HG03095 (cell line): ENCODE measurements around the gene TBC1D23.
"Not testable (repeated sequence)": the region's sequence is repeated elsewhere in the genome, so short reads cannot be mapped to it uniquely, and the experiment has no call there.

Experiments used
- ATAC-seq: cut with Tn5 transposase; IDR thresholded peaks from one replicate; pipeline ENCODE4 v1.9.1; 2021; ENCODE audit warnings: moderate library complexity; ENCODE audit not compliant: unreplicated experiment

Gene TBC1D23

GRCh38 chr3:100339786-100340185, 79.0 kb downstream of the TBC1D23 start:
- no peak for ATAC-seq

DNA sequence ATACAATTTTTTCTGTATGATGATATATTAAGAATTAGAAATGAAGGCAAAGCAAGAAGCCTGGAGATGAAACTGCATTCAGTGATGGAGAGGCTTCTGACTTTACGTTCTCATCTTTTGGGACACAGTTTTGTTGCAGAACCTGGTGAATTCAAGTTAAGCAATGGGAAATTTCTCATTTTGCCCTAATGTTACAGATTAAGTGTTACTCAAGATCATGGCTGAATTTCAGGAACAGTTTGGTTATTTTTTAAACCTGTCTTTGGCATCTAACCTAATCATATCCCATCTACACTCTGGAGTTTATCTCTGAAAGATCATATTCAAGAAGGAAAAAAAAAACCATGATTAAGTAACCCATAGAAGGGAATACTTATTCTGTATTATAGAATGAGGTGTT, 79.7 kb downstream of the TBC1D23 start:
- no peak for ATAC-seq

DNA sequence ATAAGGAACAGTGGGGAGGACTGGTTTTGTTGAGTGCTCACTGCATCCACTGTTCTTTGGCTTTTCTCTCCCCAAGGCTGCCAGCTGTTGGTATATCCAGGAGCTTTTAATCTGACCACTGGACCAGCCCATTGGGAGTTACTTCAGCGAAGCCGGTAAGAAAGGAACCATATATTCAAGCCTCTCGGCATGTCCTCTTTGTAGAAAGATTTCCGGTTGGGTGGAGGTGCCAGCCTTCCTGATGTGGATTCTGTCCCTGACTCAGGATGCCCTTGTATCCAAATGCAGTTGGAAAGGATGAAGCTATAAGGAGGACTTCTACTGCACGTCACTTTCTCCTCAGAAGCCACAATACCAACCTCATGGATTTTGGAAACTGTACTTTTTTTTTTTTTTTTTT, 87.9 kb downstream of the TBC1D23 start:
- no peak for ATAC-seq

DNA sequence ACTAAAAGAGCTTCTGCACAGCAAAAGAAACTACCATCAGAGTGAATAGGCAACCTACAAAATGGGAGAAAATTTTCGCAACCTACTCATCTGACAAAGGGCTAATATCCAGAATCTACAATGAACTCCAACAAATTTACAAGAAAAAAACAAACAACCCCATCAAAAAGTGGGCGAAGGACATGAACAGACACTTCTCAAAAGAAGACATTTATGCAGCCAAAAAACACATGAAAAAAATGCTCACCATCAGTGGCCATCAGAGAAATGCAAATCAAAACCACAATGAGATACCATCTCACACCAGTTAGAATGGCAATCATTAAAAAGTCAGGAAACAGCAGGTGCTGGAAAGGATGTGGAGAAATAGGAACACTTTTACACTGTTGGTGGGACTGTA, 91.0 kb downstream of the TBC1D23 start:
- ATAC-seq: not testable (repeated sequence)

GRCh38 chr3:100352296-100353231, 91.8 kb downstream of the TBC1D23 start:
- no peak for ATAC-seq

DNA sequence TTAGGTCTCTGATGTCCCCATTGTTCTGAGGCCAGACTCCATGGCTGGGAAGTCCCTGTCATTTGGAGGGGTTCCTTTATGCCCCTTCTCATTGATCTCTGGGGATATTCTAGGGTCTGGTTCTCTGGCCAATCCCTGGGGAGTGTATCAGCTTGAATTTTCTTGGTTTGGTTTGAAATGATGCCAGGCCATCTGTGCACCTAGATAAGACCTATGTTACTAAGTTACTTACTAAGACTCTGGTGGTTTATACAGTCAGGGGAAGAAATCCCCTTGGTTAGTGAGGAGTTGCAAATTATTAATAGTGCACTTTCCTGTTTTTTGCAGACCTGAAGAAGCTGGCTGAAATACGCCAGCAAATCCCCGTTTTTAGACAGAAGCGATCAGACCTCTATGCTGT, 94.1 kb downstream of the TBC1D23 start:
- no peak for ATAC-seq

DNA sequence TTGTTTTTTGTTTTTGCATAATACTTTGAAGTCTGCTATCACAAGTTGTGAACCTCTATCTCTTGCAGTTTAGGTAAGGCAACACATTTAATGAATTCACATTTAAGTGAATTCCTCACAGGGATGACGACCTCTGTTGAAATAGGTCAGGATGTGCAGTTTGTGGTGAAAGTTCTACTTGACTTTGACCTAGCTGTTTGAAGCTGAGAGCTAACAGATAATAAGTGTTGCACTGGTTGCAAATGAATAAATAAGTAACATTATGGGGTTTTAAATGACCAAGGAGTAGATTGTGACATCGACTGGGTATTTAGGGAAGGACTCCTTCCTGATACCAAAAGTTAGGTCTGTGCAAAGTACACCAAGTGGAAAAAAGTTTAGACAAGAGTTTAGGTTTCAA, 97.6 kb downstream of the TBC1D23 start:
- no peak for ATAC-seq

GRCh38 chr3:100359035-100359434, 98.2 kb downstream of the TBC1D23 start:
- no peak for ATAC-seq

- ATAC-seq: no peak
Observed at GRCh38 chr3:100360757-100361496, 100.1 kb downstream of the TBC1D23 start.

DNA sequence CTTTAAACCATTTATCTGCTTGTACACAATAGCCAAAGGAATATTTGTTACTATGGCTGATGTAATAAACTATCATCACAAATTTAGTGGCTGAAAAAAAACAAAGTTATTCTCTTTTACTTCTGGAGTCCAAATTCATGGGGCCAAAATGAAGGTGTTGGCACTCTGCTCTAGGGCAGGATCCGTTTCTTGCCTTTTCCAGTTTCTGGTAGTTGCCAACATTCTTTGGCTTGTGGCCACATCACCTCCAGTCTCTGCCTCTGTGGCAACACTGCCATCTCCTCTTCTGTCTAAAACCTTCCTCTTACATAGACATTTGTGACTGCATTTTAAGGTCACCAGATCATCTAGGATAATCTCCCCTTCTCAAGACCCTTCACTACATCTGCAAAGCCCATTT, 101.1 kb downstream of the TBC1D23 start:
- no peak for ATAC-seq

DNA sequence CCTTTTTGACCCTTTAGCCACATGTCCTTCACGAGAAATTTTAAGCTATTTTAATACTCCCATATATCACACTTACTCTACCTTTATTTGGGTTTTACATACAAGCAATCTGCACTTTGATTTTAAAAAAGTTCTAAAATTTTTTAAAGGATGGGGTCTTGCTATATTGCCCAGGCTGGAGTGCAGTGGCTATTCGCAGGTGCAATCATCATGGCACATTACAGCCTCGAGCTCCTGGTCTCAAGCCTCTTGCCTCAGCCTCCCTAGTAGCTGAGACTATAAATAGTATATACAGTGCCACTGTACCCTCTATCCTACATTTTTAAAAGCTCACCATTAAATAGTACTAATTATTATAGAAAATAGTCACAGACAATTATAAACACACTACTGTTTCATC, 103.6 kb downstream of the TBC1D23 start:
- ATAC-seq: no peak

- ATAC-seq: no peak
Observed at GRCh38 chr3:100366424-100366823, 105.6 kb downstream of the TBC1D23 start.

GRCh38 chr3:100368441-100368840, 107.6 kb downstream of the TBC1D23 start:
- no peak for ATAC-seq

- ATAC-seq: no peak
Observed at GRCh38 chr3:100370756-100371155, 110.0 kb downstream of the TBC1D23 start.

- no peak for ATAC-seq
Observed at GRCh38 chr3:100374521-100374920, 113.7 kb downstream of the TBC1D23 start.
